Activated CD4-positive, alpha-beta T cell treated with anti-CD3 and anti-CD28 coated beads, Interleukin-2, amount 10 ng/mL, durations not matched to agents 7 days and 5 days (primary cell): ENCODE results near the gene GLYATL1B. TPM values are rescaled to one million over a fixed set of nuclear protein-coding genes. Genes with fewer than 3 reads are reported as not detected.

ENCODE experiments used
- CTCF ChIA-PET: fragments of 350-600 bp; sonication (Branson Sonifier 250); formaldehyde crosslinking; loops from one replicate; lab custom pipeline; 2021; ENCODE audit warnings: antibody characterized with exemption; lab: Charles Lee
- POLR2A ChIA-PET: fragments of 350-600 bp; sonication (Branson Sonifier 250); formaldehyde crosslinking; loops from one replicate; lab custom pipeline; 2021; ENCODE audit warnings: antibody characterized with exemption; lab: Charles Lee
- DNase-seq: peaks from one replicate; pipeline ENCODE4 v3.0.0-alpha.2; 2020
- H3K27ac Mint-ChIP-seq: one replicate; pipeline ENCODE4 v1.8.0; 2021; ENCODE audit warnings: mild to moderate bottlenecking, moderate library complexity, mixed read lengths
- H3K27me3 Mint-ChIP-seq: one replicate; pipeline ENCODE4 v1.8.0; 2021; ENCODE audit warnings: mixed read lengths
- H3K36me3 Mint-ChIP-seq: one replicate; pipeline ENCODE4 v1.8.0; 2021; ENCODE audit warnings: low read depth, mixed read lengths
- H3K4me1 Mint-ChIP-seq: one replicate; pipeline ENCODE4 v1.8.0; 2021; ENCODE audit warnings: mixed read lengths
- H3K4me3 Mint-ChIP-seq: one replicate; pipeline ENCODE4 v1.8.0; 2021; ENCODE audit warnings: mild to moderate bottlenecking, moderate library complexity, mixed read lengths
- H3K9me3 Mint-ChIP-seq: one replicate; pipeline ENCODE4 v1.8.0; 2021; ENCODE audit warnings: mixed read lengths
- total RNA-seq, 2 experiments: library from RNA; stranded (reverse); gene quantifications; one replicate each; pipeline ENCODE4 v1.2.3, GENCODE V29; 2021

Gene GLYATL1B
- total RNA-seq, 2 experiments from 2014 or later, result not detected

DNA sequence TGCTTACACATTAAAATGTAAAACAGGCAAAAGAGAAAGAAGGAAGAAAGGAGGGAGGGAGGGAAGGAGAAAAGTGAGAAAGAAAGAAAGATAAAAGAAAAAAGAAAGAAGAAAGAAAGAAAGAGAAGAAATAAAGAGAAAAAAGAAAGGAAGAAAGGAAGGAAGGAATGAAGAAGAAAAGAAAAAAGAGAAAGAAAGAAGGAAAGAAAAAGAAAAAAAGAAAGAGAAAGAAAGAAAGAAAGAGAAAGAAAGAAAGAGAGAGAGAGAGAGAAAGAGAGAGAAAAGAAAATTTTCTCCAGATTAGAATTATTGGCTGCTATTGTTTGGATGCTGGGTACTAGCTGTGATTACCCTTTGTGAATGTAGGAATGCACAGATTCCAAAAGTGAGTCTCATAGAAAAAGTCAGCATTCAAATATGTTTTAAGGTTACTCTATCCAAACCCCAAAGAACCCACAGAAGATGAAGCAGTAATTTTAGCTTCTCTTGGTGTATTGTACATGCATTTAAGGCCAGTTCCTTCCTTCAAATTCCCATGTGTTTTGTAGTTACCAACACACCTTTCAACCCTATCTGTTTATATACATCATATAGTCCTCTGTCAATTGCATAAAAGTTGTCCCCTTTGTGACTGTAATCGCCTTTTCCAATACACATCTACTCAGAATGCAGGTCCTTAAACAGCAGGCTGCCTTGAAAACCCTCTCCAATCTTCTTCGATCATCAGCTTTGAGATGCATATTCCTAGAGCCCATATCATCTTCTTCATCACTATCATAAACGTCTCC lies 55.8 kb downstream of the GLYATL1B start:
- H3K27ac Mint-ChIP-seq, result peak overlapping the region; percentile 96
- H3K27me3 Mint-ChIP-seq, result no peaks in the 10 kb centered on the region
- H3K4me1 Mint-ChIP-seq, result peaks cover 43% of the 10 kb centered on the region
- H3K9me3 Mint-ChIP-seq, result no peaks in the 10 kb centered on the region
- DNase-seq, result no peak
- peaks cover 40% of the 10 kb centered on the region for H3K36me3 Mint-ChIP-seq
- ChIA-PET POLR2A (interaction anchor here (1.0 to 1.4 kb wide), 3 partner anchors 11 to 36 kb away, joined by 5 to 9 read pairs (median 6); no protein-coding TSS in a partner anchor), CTCF (interaction anchor here (1.0 to 1.4 kb wide), 6 partner anchors 14 to 84 kb away, joined by 3 to 8 read pairs (median 4); no protein-coding TSS in a partner anchor)
- H3K4me3 Mint-ChIP-seq, result peak overlapping the region; percentile 89

GRCh38 chr11:59142530-59143507 lies 56.7 kb downstream of the GLYATL1B start, which contains the start of gene FAM111A:
FAM111A (plus strand) TSS chr11:59142856; CDS start chr11:59148873, 6,017 bp downstream.
- DNase-seq, result peak; percentile 94
- Mint-ChIP-seq H3K9me3 (no peaks in the 10 kb centered on the region), H3K27ac (peak within 1 kb of the TSS; percentile 96), H3K4me1 (peaks cover 52% of the 10 kb centered on the region), H3K27me3 (no peaks in the 10 kb centered on the region), H3K4me3 (peak within 1 kb of the TSS; percentile 89), H3K36me3 (peaks cover 47% of the 10 kb centered on the region)
- POLR2A ChIA-PET, result interaction anchor here (0.7 to 1.4 kb wide), 4 partner anchors 10 to 37 kb away, joined by 3 to 9 read pairs (median 6); no protein-coding TSS in a partner anchor
- CTCF ChIA-PET, result interaction anchor here (1.0 to 5.9 kb wide), 8 partner anchors 14 to 85 kb away, joined by 3 to 43 read pairs (median 4); partner anchors contain the start of gene DTX4

- Mint-ChIP-seq H3K9me3 (no peaks in the 10 kb centered on the region), H3K4me1 (peaks cover 64% of the 10 kb centered on the region), H3K27ac (peak overlapping the region; percentile 96), H3K27me3 (no peaks in the 10 kb centered on the region), H3K4me3 (peak overlapping the region; percentile 89), H3K36me3 (peaks cover 59% of the 10 kb centered on the region)
- POLR2A ChIA-PET, result interaction anchor here (1.3 kb wide), 1 partner anchor 36 kb away, joined by 4 read pairs; no protein-coding TSS in a partner anchor
- no peak for DNase-seq
- CTCF ChIA-PET, result interaction anchor here (1.0 to 5.9 kb wide), 6 partner anchors 8 to 38 kb away, joined by 3 to 43 read pairs (median 12); partner anchors contain the start of gene DTX4
Measured at GRCh38 chr11:59144096-59144495, 58.0 kb downstream of the GLYATL1B start.

Other genes with a start within 250 kb of the GLYATL1B start
- not detected for gene GLYATL2, start 241.6 kb upstream of the GLYATL1B start, total RNA-seq
- gene GLYATL1, start 146.8 kb upstream of the GLYATL1B start, total RNA-seq, result not detected
- gene FAM111B, start 20.9 kb downstream of the GLYATL1B start, total RNA-seq, result 100 to 1,000 TPM in 1 of 2 experiments, 10 to 100 TPM in 1; 95.8 to 106 TPM
- 100 to 1,000 TPM; 208 to 258 TPM for gene FAM111A, start 56.5 kb downstream of the GLYATL1B start, total RNA-seq
- gene DTX4, start 85.8 kb downstream of the GLYATL1B start, total RNA-seq, result under 1 TPM; 0.62 to 0.69 TPM
- gene MPEG1, start 126.6 kb downstream of the GLYATL1B start, total RNA-seq, result not detected